Activated CD8-positive, alpha-beta T cell treated with anti-CD3 and anti-CD28 coated beads for 36 hours (primary cell): ENCODE measurements around the gene AQP7. TPM values are rescaled to one million over a fixed set of nuclear protein-coding genes. Genes with fewer than 3 reads are reported as not detected.
"Not testable (repeated sequence)": the region's sequence is repeated elsewhere in the genome, so short reads cannot be mapped to it uniquely, and the experiment has no call there.

Experiments used
- ATAC-seq: fragments of 200-7000 bp; cut with Tn5 transposase; one replicate; pipeline ENCODE4 v1.10.0; 2021; ENCODE audit warnings: mild to moderate bottlenecking, moderate library complexity
- CTCF ChIA-PET: fragments of 350-600 bp; sonication (Branson Sonifier 250); formaldehyde crosslinking; loops from one replicate; lab custom pipeline; 2021; ENCODE audit warnings: antibody characterized with exemption; lab: Charles Lee
- POLR2A ChIA-PET: fragments of 350-600 bp; sonication (Branson Sonifier 250); formaldehyde crosslinking; loops from one replicate; lab custom pipeline; 2021; ENCODE audit warnings: antibody characterized with exemption; lab: Charles Lee
- DNase-seq: peaks from one replicate; pipeline ENCODE4 v3.0.0-alpha.2; 2020
- H3K27ac Mint-ChIP-seq: one replicate; pipeline ENCODE4 v1.8.0; 2021; ENCODE audit warnings: mild to moderate bottlenecking, mixed read lengths
- H3K27me3 Mint-ChIP-seq: one replicate; pipeline ENCODE4 v1.8.0; 2021; ENCODE audit warnings: mixed read lengths
- H3K36me3 Mint-ChIP-seq: one replicate; pipeline ENCODE4 v1.8.0; 2021; ENCODE audit warnings: low read depth, mixed read lengths
- H3K4me1 Mint-ChIP-seq: one replicate; pipeline ENCODE4 v1.8.0; 2021; ENCODE audit warnings: low read depth, mixed read lengths
- H3K4me3 Mint-ChIP-seq: one replicate; pipeline ENCODE4 v1.8.0; 2021; ENCODE audit warnings: mild to moderate bottlenecking, moderate library complexity, mixed read lengths
- H3K9me3 Mint-ChIP-seq: one replicate; pipeline ENCODE4 v1.8.0; 2021; ENCODE audit warnings: mixed read lengths
- intact Hi-C: fragments of 100-400 bp; cut with micrococcal nuclease; formaldehyde crosslinking; loops from one replicate; pipeline ENCODE4 v1.10.0; 2022
- total RNA-seq, 2 experiments: library from RNA; stranded (reverse); gene quantifications; one replicate each; pipeline ENCODE4 v1.2.3, GENCODE V29; 2021
- TF ChIP-seq, protein P1 (sequence below): fragments of 200-600 bp; IDR thresholded peaks from one replicate; pipeline ENCODE4 v1.8.0; 2022; ENCODE audit warnings: antibody characterized with exemption, mild to moderate bottlenecking

The AQP7 gene
- total RNA-seq, 2 experiments from 2014 or later, result not detected

DNA sequence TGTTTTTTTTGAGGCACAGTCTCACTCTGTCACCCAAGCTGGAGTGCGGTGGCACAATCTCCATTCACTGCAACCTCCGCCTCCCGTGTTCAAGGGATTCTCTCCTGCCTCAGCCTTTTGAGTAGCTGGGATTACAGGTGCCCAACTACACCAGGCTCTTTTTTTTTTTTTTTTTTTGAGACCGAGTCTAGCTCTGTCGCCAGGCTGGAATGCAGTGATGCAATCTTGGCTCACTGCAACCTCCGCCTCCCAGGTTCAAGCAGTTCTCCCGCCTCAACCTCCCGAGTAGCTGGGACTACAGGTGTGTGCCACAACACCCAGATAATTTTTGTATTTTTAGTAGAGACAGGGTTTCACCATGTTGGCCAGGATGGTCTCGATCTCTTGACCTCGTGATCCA lies 20.0 kb downstream of the AQP7 start:
- CTCF ChIA-PET, H3K4me1 Mint-ChIP-seq, H3K9me3 Mint-ChIP-seq, intact Hi-C loops, POLR2A ChIA-PET, H3K27me3 Mint-ChIP-seq, H3K4me3 Mint-ChIP-seq, H3K36me3 Mint-ChIP-seq, H3K27ac Mint-ChIP-seq, ATAC-seq, DNase-seq: not testable (repeated sequence)

DNA sequence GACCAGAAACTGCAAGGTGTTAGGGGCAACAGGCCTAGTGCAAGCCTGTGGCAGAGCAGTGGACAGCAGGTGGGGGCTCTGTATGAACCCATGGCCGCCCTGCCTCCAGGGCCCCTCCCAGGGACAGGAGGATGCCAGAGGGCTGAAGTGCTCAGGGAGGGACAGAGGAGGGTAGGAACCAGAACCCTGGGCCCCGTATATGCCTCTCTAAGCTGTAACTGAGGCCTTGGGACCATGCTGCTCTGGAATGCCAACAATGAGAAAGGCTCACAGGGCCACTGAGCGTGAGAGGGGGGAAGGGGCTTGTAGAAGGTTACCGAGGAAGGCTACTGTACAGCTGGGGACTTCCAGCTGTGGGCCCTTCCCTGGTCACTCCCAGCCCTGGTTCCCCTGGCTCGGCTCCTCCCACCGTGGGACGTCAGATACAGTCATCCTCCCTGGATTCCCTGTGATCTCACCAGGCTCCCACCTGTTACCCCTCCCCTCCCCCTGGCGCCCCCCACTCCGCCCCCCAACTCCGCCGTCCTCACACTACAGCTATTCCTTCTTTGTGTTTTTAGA lies 21.1 kb downstream of the AQP7 start:
- Mint-ChIP-seq H3K36me3 (no peaks in the 10 kb centered on the region), H3K9me3 (no peaks in the 10 kb centered on the region), H3K27me3 (no peaks in the 10 kb centered on the region), H3K27ac (no peak overlapping the region), H3K4me3 (no peak overlapping the region), H3K4me1 (no peaks in the 10 kb centered on the region)
- DNase-seq (no peak), ATAC-seq (no peak)
- CTCF ChIA-PET, result interaction anchor here (5.6 kb wide), 1 partner anchor 33 kb away, joined by 23 read pairs; no protein-coding TSS in a partner anchor
- TF ChIP-seq, protein P1, sequence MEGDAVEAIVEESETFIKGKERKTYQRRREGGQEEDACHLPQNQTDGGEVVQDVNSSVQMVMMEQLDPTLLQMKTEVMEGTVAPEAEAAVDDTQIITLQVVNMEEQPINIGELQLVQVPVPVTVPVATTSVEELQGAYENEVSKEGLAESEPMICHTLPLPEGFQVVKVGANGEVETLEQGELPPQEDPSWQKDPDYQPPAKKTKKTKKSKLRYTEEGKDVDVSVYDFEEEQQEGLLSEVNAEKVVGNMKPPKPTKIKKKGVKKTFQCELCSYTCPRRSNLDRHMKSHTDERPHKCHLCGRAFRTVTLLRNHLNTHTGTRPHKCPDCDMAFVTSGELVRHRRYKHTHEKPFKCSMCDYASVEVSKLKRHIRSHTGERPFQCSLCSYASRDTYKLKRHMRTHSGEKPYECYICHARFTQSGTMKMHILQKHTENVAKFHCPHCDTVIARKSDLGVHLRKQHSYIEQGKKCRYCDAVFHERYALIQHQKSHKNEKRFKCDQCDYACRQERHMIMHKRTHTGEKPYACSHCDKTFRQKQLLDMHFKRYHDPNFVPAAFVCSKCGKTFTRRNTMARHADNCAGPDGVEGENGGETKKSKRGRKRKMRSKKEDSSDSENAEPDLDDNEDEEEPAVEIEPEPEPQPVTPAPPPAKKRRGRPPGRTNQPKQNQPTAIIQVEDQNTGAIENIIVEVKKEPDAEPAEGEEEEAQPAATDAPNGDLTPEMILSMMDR, result no peak
- POLR2A ChIA-PET, result no interaction called here
- intact Hi-C loops, result no loop called here

DNA sequence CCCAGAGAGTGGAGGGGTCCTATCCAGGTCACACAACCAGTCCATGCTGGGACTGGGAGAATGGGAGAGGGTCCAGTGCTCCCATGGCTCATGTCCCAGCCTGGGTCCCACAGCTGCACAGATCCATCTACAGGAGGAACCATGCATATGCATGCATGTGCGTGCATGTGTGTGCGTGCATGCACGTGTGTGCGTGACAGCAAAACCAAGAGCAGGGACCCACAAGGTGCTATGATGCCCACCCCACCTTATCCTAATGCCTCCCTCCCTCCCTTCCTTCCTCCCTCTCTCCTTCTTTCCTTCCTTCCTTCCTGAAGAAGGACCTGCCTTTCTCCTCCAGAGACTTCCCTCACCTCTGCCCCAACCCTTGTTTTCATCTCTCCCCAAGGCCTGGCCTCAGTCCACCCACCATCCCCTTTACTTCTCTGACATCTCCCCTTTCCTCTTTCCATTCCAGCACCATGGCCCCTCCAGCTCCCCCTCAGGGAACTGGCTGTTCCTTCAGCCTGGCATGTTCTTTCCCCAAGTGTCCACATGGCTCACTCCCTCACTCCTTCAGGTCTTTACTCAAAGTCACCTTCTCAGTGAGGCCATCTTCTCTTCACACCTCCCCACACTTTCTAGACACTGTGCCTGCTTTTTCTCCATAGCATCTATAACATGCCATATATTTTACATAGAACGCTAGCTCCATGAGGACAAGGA lies 21.8 kb downstream of the AQP7 start:
- no peak overlapping the region for H3K27ac Mint-ChIP-seq
- intact Hi-C loops, result no loop called here
- H3K4me1 Mint-ChIP-seq, result no peaks in the 10 kb centered on the region
- ChIA-PET POLR2A (no interaction called here), CTCF (interaction anchor here (5.6 kb wide), 1 partner anchor 34 kb away, joined by 23 read pairs; no protein-coding TSS in a partner anchor)
- no peak overlapping the region for H3K4me3 Mint-ChIP-seq
- H3K27me3 Mint-ChIP-seq, result no peaks in the 10 kb centered on the region
- ATAC-seq, result no peak
- TF ChIP-seq, protein P1, result no peak
- DNase-seq, result no peak
- no peaks in the 10 kb centered on the region for H3K9me3 Mint-ChIP-seq
- H3K36me3 Mint-ChIP-seq, result no peaks in the 10 kb centered on the region

DNA sequence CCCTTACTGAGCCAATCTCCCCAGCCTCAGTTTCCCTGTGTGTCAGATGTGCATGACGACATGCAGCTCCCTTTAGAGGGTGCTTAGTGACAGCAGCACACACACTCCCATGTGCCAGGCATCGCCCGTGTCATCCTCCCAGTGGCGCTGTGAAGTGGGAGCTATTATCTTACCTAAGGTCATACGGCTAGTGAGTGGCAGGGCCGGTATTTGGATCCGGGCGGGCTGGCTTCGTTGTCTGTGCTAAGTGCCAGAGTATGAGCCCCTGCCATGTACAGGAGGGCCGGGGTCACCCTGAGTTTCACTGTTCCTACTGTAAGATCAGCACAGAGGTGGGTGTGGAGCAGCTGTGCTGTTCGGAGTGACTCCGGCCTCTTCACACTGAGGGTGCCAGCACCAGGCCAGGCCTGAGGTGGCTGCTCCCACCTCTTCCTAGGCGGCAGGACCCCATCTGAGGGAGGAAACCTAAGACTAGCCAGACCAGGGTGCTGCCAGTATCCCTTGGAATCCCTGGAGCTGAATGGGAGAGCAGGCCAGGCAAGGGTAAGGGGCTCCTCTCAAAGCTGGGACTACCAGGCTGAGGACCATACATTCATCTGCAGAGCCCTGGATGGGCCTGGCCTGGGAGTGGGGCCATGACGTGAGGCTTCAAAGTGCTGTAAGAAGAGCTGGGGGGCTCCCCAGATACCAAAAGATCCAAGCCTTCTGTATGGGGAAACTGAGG lies 22.5 kb downstream of the AQP7 start:
- no peaks in the 10 kb centered on the region for H3K9me3 Mint-ChIP-seq
- peaks cover 3% of the 10 kb centered on the region for H3K4me1 Mint-ChIP-seq
- H3K4me3 Mint-ChIP-seq, result no peak overlapping the region
- ATAC-seq (no peak), DNase-seq (no peak)
- intact Hi-C loops, result no loop called here
- CTCF ChIA-PET, result interaction anchor here (1.2 to 5.6 kb wide), 2 partner anchors 35 to 73 kb away, joined by 3 to 23 read pairs; no protein-coding TSS in a partner anchor
- no peaks in the 10 kb centered on the region for H3K27me3 Mint-ChIP-seq
- POLR2A ChIA-PET, result no interaction called here
- H3K36me3 Mint-ChIP-seq, result no peaks in the 10 kb centered on the region
- no peak overlapping the region for H3K27ac Mint-ChIP-seq
- TF ChIP-seq, protein P1, result no peak

DNA sequence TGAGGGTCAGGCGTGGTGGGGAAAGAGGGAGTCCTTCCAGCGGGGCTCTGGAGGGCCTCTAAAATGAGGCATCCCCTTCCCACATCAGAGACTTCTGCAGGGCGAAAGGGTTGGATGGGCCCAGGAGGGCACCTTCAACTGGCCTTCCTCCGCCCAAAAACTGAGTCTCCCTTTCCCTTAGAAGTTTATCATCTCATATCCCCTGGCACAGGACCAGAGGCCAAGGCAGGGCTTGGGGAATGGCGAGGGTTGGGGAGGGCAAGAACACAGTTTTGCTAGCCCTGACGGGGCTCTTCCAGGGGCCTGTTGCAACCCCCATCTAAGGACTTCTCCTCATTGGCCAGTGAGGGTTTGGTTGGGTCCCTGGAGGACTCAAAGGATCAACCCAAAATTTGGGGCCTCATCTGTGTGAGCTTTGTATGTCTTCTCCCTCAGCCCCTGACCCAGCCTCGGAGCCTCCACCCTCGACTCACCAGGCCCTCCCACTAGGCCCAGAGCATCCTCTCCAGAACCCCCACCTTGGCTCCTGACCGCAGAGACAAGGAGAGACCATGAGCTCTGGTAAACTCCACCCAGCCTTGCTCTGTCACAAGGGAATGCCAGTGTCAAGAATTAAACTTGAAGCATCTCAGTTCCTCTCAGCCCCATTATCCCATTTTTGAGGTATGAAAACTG lies 24.1 kb downstream of the AQP7 start:
- ChIA-PET POLR2A (no interaction called here), CTCF (interaction anchor here (1.2 to 5.6 kb wide), 3 partner anchors 36 to 88 kb away, joined by 3 to 23 read pairs (median 3); no protein-coding TSS in a partner anchor)
- Mint-ChIP-seq H3K27ac (no peak overlapping the region), H3K4me1 (peaks cover 4% of the 10 kb centered on the region), H3K27me3 (no peaks in the 10 kb centered on the region), H3K4me3 (no peak overlapping the region), H3K36me3 (no peaks in the 10 kb centered on the region), H3K9me3 (no peaks in the 10 kb centered on the region)
- ATAC-seq (no peak), DNase-seq (no peak)
- TF ChIP-seq, protein P1, result no peak
- intact Hi-C loops, result no loop called here
